Measurements from ENCODE around the gene FAM53A.

- no peak for TF ChIP-seq CTCF (tag by site-specific recombination; IDR thresholded peaks at IDR 0.05)
- no peak for TF ChIP-seq ZNF274 (IDR thresholded peaks at IDR 0.05; ENCODE audit: low read length)
- TF ChIP-seq ZNF274 (tag by site-specific recombination; IDR thresholded peaks at IDR 0.05; ENCODE audit: borderline replicate concordance): no peak
- TF ChIP-seq ZNF404 (tag by site-specific recombination; IDR thresholded peaks at IDR 0.05): no peak
- no peak for TF ChIP-seq SETDB1 (IDR thresholded peaks at IDR 0.05; ENCODE audit: insufficient read length, low read length)
- no peak for TF ChIP-seq ZNF660 (tag by site-specific recombination; IDR thresholded peaks at IDR 0.05)
- no peak for TF ChIP-seq ZFP3 (tag by site-specific recombination; IDR thresholded peaks at IDR 0.05; ENCODE audit: low read depth)
- no peak for TF ChIP-seq ZNF302 (tag by site-specific recombination; IDR thresholded peaks at IDR 0.05; ENCODE audit: low read depth)
- TF ChIP-seq ZNF362 (tag by site-specific recombination; IDR thresholded peaks at IDR 0.05): no peak
- no peak for TF ChIP-seq ZNF544 (tag by site-specific recombination; IDR thresholded peaks at IDR 0.05)
- TF ChIP-seq ZNF585B (tag by site-specific recombination; IDR thresholded peaks at IDR 0.05): no peak
- TF ChIP-seq ZNF140 (tag by site-specific recombination; IDR thresholded peaks at IDR 0.05): no peak
- no peak for TF ChIP-seq ZNF449 (tag by site-specific recombination; IDR thresholded peaks at IDR 0.05)
- TF ChIP-seq REST (tag by site-specific recombination; IDR thresholded peaks at IDR 0.05): no peak
These were observed 83.8 kb downstream of the FAM53A start for GRCh38 chr4:1600211-1600780.

Data from HEK293 (cell line).